Mucosa of rectum (tissue), 2 donors: ENCODE measurements around the gene SPATA45.
"Not testable (repeated sequence)": the region's sequence is repeated elsewhere in the genome, so short reads cannot be mapped to it uniquely, and the experiment has no call there.

Experiments
- H3K27ac ChIP-seq, 2 donors: one replicate each; pipeline ENCODE4 v1.7.0; 2013; ENCODE audit warnings: inconsistent platforms in 2 of 2, low read depth in 2 of 2, low read length in 2 of 2
- H3K27me3 ChIP-seq, 2 donors: one replicate each; pipeline ENCODE4 v1.7.0; 2013; ENCODE audit warnings: low read length in 2 of 2; ENCODE audit not compliant: control insufficient read depth in 2 of 2, insufficient read depth in 2 of 2
- H3K36me3 ChIP-seq, 2 donors: one replicate each; pipeline ENCODE4 v1.7.0; 2013; ENCODE audit warnings: low read length in 2 of 2; ENCODE audit not compliant: control insufficient read depth in 2 of 2, insufficient read depth in 2 of 2
- H3K4me1 ChIP-seq, 2 donors: one replicate each; pipeline ENCODE4 v1.7.0; 2013; ENCODE audit warnings: low read length in 2 of 2, mild to moderate bottlenecking in 1 of 2; ENCODE audit not compliant: control insufficient read depth in 2 of 2, insufficient read depth in 2 of 2
- H3K4me3 ChIP-seq, 2 donors: one replicate each; pipeline ENCODE4 v1.7.0; 2013; ENCODE audit warnings: low read length in 2 of 2
- H3K9ac ChIP-seq, 2 donors: one replicate each; pipeline ENCODE4 v1.7.0; 2013; ENCODE audit warnings: low read length in 2 of 2, low read depth in 1 of 2, mild to moderate bottlenecking in 1 of 2
- H3K9me3 ChIP-seq, 2 donors: one replicate each; pipeline ENCODE4 v1.7.0; 2013; ENCODE audit warnings: low read length in 2 of 2; ENCODE audit not compliant: control insufficient read depth in 2 of 2
- donor health status: healthy.
- donor health status: Normal muscosa, but diverticular disease.

The SPATA45 gene

GRCh38 chr1:212847549-212847948 lies at the start of gene SPATA45:
TSS of gene SPATA45 (minus strand) at chr1:212847649. CDS start at chr1:212836149, 11,500 bp downstream.
- Histone ChIP-seq H3K4me3 (no peak within 1 kb of the TSS), H3K4me1 (no peaks in the 10 kb centered on the region), H3K36me3 (no peaks in the 10 kb centered on the region), H3K27me3 (no peaks in the 10 kb centered on the region), H3K9me3 (peaks cover 0 to 2% of the 10 kb centered on the region in 2 donors), H3K27ac (no peak within 1 kb of the TSS), H3K9ac (no peak within 1 kb of the TSS)

DNA sequence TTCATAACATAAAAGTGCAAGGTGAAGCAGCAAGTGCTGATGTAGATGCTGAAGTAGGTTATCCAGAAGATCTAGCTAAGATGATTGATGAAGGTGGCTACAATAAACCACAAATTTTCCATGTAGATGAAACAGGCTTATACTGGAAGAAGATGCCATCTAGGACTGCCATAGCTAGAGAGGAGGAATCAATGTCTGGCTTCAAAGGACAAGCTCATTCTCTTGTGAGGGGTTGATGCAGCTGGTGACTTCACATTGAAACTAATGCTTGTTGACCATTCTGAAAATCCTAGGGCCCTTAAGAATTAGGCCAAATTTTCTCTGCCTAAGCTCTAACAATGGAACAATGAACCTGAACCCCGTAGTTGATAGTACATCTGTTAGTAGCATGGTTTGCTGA lies 44.7 kb upstream of the SPATA45 start:
- H3K4me3 ChIP-seq, result no peak overlapping the region
- no peak overlapping the region for H3K27ac ChIP-seq
- peaks cover 8 to 30% of the 10 kb centered on the region in 2 donors for H3K36me3 ChIP-seq
- no peaks in the 10 kb centered on the region for H3K27me3 ChIP-seq
- no peak overlapping the region for H3K9ac ChIP-seq
- no peaks in the 10 kb centered on the region for H3K4me1 ChIP-seq
- no peaks in the 10 kb centered on the region for H3K9me3 ChIP-seq

- Histone ChIP-seq H3K4me1 (no peaks in the 10 kb centered on the region), H3K9ac (no peak overlapping the region), H3K4me3 (no peak overlapping the region), H3K9me3 (no peaks in the 10 kb centered on the region), H3K27ac (no peak overlapping the region), H3K27me3 (no peaks in the 10 kb centered on the region), H3K36me3 (peaks cover 3 to 9% of the 10 kb centered on the region in 2 donors)
Observed at GRCh38 chr1:212884592-212884991, 37.1 kb upstream of the SPATA45 start.

- Histone ChIP-seq H3K27ac (no peak overlapping the region), H3K9me3 (no peaks in the 10 kb centered on the region), H3K9ac (no peak overlapping the region), H3K4me3 (no peak overlapping the region), H3K36me3 (peaks cover 3 to 6% of the 10 kb centered on the region in 2 donors), H3K4me1 (no peaks in the 10 kb centered on the region), H3K27me3 (no peaks in the 10 kb centered on the region)
Observed at GRCh38 chr1:212879947-212880690, 32.7 kb upstream of the SPATA45 start.

- peaks cover 0 to 11% of the 10 kb centered on the region in 2 donors for H3K36me3 ChIP-seq
- H3K4me1 ChIP-seq, result no peaks in the 10 kb centered on the region
- no peak overlapping the region for H3K4me3 ChIP-seq
- no peak overlapping the region for H3K9ac ChIP-seq
- H3K27ac ChIP-seq, result no peak overlapping the region
- no peaks in the 10 kb centered on the region for H3K27me3 ChIP-seq
- H3K9me3 ChIP-seq, result no peaks in the 10 kb centered on the region
Observed at GRCh38 chr1:212878418-212878817, 31.0 kb upstream of the SPATA45 start.

- Histone ChIP-seq H3K36me3 (peaks cover 0 to 9% of the 10 kb centered on the region in 2 donors), H3K4me1 (no peaks in the 10 kb centered on the region), H3K27me3 (no peaks in the 10 kb centered on the region), H3K27ac (no peak overlapping the region), H3K4me3 (no peak overlapping the region), H3K9ac (no peak overlapping the region), H3K9me3 (no peaks in the 10 kb centered on the region)
Observed at GRCh38 chr1:212873518-212873917, 26.1 kb upstream of the SPATA45 start.

GRCh38 chr1:212871976-212872375 lies 24.5 kb upstream of the SPATA45 start:
- no peak overlapping the region for H3K4me3 ChIP-seq
- no peak overlapping the region for H3K9ac ChIP-seq
- no peak overlapping the region for H3K27ac ChIP-seq
- peaks cover 0 to 9% of the 10 kb centered on the region in 2 donors for H3K36me3 ChIP-seq
- no peaks in the 10 kb centered on the region for H3K9me3 ChIP-seq
- H3K4me1 ChIP-seq, result no peaks in the 10 kb centered on the region
- H3K27me3 ChIP-seq, result no peaks in the 10 kb centered on the region

DNA sequence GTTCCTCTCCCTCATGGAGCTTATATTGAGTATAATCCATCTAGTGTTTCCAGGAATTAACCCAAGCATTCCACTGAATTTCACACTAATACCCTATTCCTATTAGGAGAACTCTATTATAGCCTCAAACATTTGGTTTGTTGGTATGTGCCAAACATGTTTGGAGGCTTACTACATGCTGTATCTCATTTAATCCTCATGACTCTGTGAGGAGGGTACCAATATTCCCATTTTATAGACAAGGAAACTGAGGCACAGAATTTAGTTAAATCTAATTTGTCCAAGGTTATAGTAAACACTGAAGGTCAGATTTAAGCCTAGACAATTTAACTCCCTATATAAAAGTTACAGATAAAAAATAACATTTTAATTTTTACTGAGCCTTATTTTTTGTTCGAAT lies 19.7 kb upstream of the SPATA45 start:
- H3K4me1 ChIP-seq, result no peaks in the 10 kb centered on the region
- no peaks in the 10 kb centered on the region for H3K36me3 ChIP-seq
- H3K4me3 ChIP-seq, result no peak overlapping the region
- H3K27ac ChIP-seq, result no peak overlapping the region
- no peaks in the 10 kb centered on the region for H3K27me3 ChIP-seq
- H3K9ac ChIP-seq, result no peak overlapping the region
- H3K9me3 ChIP-seq, result no peaks in the 10 kb centered on the region

DNA sequence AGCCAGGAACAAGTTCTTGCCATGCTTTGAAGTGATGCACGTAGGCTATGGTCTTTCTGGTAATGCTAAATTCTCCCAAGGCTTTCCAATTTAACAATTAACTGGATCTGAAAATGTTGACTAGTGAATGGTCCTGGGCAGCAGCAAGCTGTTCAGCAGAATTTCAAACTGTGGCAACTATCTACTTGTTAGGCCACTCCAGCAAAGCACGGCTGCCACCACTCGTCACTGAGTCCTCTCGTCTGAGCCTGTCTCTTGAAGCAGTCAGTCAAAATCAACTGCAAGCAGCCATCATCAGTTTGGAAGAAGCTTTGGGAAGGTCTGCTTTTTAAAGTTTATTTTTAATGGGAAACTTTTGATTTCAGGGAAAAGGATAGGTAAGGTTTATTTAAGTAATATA lies 16.8 kb upstream of the SPATA45 start:
- no peak overlapping the region for H3K9ac ChIP-seq
- H3K27me3 ChIP-seq, result no peaks in the 10 kb centered on the region
- H3K9me3 ChIP-seq, result no peaks in the 10 kb centered on the region
- no peak overlapping the region for H3K4me3 ChIP-seq
- H3K27ac ChIP-seq, result no peak overlapping the region
- H3K4me1 ChIP-seq, result peaks cover under 1 to 12% of the 10 kb centered on the region in 2 donors
- H3K36me3 ChIP-seq, result no peaks in the 10 kb centered on the region

DNA sequence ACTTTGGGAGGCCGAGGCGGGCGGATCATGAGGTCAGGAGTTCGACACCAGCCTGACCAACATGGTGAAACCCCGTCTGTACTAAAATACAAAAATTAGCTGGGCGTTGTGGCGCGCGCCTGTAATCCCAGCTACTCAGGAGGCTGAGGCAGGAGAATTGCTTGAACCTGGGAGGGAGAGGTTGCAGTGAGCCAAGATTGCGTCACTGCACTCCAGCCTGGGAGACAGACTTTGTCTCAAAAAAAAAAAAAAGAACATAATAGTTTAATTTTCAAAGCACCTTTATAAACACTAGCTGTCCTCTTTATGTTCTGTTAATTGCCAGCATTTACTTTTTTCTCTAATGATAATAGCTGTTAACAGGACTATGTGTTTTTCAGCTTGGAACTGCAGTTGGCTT lies 15.9 kb upstream of the SPATA45 start:
- not testable (repeated sequence) for H3K4me3 ChIP-seq, H3K9me3 ChIP-seq, H3K9ac ChIP-seq, H3K27ac ChIP-seq, H3K27me3 ChIP-seq, H3K36me3 ChIP-seq
- peaks cover 8 to 17% of the 10 kb centered on the region in 2 donors for H3K4me1 ChIP-seq
